Body of pancreas (tissue), 4 donors: ENCODE measurements around the gene ADGRL3. TPM values are rescaled to one million over a fixed set of nuclear protein-coding genes. Genes with fewer than 3 reads are reported as not detected.

Experiments
- ATAC-seq: fragments of 150-250 bp; one replicate; pipeline ENCODE4 v1.9.1; 2016
- DNase-seq, 4 donors: peaks; one replicate each; pipeline ENCODE4 v3.0.0-alpha.2; 2019
- H3K27ac ChIP-seq, 4 donors: fragments of 200-600 bp; sonication (generic); 1 replicate in 3 of 4; 2 replicates in 1 of 4; pipeline versions ENCODE4 v1.5.1 to v1.6.1; 2016 to 2019; ENCODE audit warnings: mild to moderate bottlenecking in 1 of 4, mixed read lengths in 1 of 4, moderate library complexity in 1 of 4
- H3K27me3 ChIP-seq, 2 donors: fragments of 200-600 bp; sonication (generic); one replicate each; pipeline ENCODE4 v1.6.0; 2016; ENCODE audit warnings: mild to moderate bottlenecking in 1 of 2
- H3K36me3 ChIP-seq, 2 donors: fragments of 200-600 bp; sonication (generic); replicated peaks in 1 of 2; 2 replicates each; pipeline ENCODE4 v1.5.1; 2016; ENCODE audit warnings: low read depth in 2 of 2; ENCODE audit not compliant: insufficient read depth in 1 of 2
- H3K4me1 ChIP-seq: fragments of 200-600 bp; sonication (generic); one replicate; pipeline ENCODE4 v1.6.0; 2016
- H3K4me3 ChIP-seq, 2 donors: fragments of 200-600 bp; sonication (generic); 1 replicate in 1 of 2; 2 replicates in 1 of 2; pipeline ENCODE4 v1.5.1; 2016 to 2019
- H3K9me3 ChIP-seq, 3 donors: fragments of 200-600 bp; sonication (generic); 1 replicate in 2 of 3; 2 replicates in 1 of 3; pipeline ENCODE4 v1.5.1; 2016
- CTCF ChIP-seq, 7 experiments: fragments of 450-650 bp in 4 of 7; fragments of 200-600 bp in 3 of 7; sonication (generic) in 3 of 7; IDR thresholded peaks; one replicate each; pipeline ENCODE4 v1.5.1; 2016 to 2019; ENCODE audit warnings: antibody characterized with exemption in 7 of 7
- POLR2A ChIP-seq, 3 donors: fragments of 450-650 bp; IDR thresholded peaks; one replicate each; pipeline ENCODE4 v1.6.1; 2016; ENCODE audit warnings: antibody characterized with exemption in 3 of 3, mild to moderate bottlenecking in 2 of 3
- WGBS, 2 donors: methylation state at CpG; one replicate each; pipeline ENCODE4 v1.1.5; 2017; 5-methylcytosine and 5-hydroxymethylcytosine counted together
- intact Hi-C: fragments of 100-400 bp; cut with DNase I; formaldehyde crosslinking; loops from one replicate; pipeline ENCODE4 v1.15.1; 2023
- total RNA-seq, 2 donors: library from RNA; depleted of rRNA; stranded (reverse); fragments of >200 nt; gene quantifications; one replicate each; pipeline ENCODE4 v1.1.0, GENCODE V29; 2016

The ADGRL3 gene
- total RNA-seq, 2 donors from 2014 or later, result 0.33 to 1.0 TPM

DNA sequence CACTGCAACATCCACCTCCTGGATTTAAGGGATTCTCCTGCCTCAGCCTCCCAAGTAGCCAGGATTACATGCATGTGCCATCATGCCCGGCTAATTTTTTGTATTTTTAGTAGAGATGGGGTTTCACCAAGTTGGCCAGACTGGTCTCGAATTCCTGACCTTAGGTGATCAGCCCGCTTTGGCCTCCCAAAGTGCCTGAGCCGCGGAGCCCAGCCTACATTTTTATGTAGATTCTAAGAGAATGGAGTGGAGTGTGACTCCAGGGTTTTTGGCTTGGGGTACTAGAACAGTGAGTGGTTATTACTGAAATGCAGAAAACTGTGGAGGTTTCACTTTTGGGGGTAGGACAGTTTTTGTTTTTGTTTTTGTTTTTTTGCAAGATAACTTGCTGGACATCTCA, 806.0 kb downstream of the ADGRL3 start:
- Histone ChIP-seq H3K36me3 (no peaks in the 10 kb centered on the region), H3K9me3 (no peaks in the 10 kb centered on the region), H3K27ac (no peak overlapping the region), H3K27me3 (no peaks in the 10 kb centered on the region), H3K4me1 (no peaks in the 10 kb centered on the region), H3K4me3 (no peak overlapping the region)
- DNase-seq (no peak), ATAC-seq (no peak)
- intact Hi-C loops, result no loop called here
- 63 to 75% methylated on average over 5 of the region's 5 CpGs for WGBS, 2 donors
- TF ChIP-seq CTCF (IDR thresholded peaks at IDR 0.05) (no peak), POLR2A (IDR thresholded peaks at IDR 0.05) (no peak)

GRCh38 chr4:62015043-62015739, 815.1 kb downstream of the ADGRL3 start:
- ATAC-seq, result no peak
- TF ChIP-seq POLR2A (IDR thresholded peaks at IDR 0.05) (no peak), CTCF (IDR thresholded peaks at IDR 0.05) (no peak)
- no peaks in the 10 kb centered on the region for H3K27me3 ChIP-seq
- 42 to 61% methylated on average over 3 of the region's 3 CpGs for WGBS, 2 donors
- intact Hi-C loops, result no loop called here
- no peaks in the 10 kb centered on the region for H3K4me1 ChIP-seq
- no peaks in the 10 kb centered on the region for H3K9me3 ChIP-seq
- DNase-seq, result no peak
- H3K36me3 ChIP-seq, result no peaks in the 10 kb centered on the region
- no peak overlapping the region for H3K27ac ChIP-seq
- no peak overlapping the region for H3K4me3 ChIP-seq

DNA sequence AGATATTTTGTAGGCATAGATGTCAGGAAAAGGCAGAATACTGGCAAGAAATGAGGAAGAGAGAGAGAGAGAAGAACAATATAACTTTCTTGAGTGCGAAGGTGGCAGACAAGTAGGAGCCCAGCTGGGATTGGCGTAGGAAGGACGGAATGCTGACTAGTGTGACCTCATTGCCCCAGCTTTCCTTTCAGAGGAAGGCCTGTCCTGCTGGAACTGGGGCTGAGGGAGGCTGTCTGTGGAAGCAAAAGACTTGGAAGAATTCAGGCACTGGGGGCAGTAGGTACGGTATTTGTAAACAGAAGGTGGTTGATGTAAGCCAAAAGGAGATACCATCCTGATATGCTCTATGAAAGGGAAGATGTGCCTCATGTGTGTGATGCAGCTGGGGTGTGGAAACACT, 818.4 kb downstream of the ADGRL3 start:
- Histone ChIP-seq H3K4me3 (no peak overlapping the region), H3K36me3 (no peaks in the 10 kb centered on the region), H3K27ac (no peak overlapping the region), H3K27me3 (no peaks in the 10 kb centered on the region), H3K4me1 (no peaks in the 10 kb centered on the region), H3K9me3 (no peaks in the 10 kb centered on the region)
- TF ChIP-seq CTCF (IDR thresholded peaks at IDR 0.05) (no peak), POLR2A (IDR thresholded peaks at IDR 0.05) (no peak)
- intact Hi-C loops, result no loop called here
- WGBS, 2 donors, result 72 to 77% methylated on average over 4 of the region's 4 CpGs
- no peak for DNase-seq
- ATAC-seq, result no peak

- H3K27me3 ChIP-seq, result no peaks in the 10 kb centered on the region
- TF ChIP-seq POLR2A (IDR thresholded peaks at IDR 0.05) (no peak), CTCF (IDR thresholded peaks at IDR 0.05) (no peak)
- H3K9me3 ChIP-seq, result no peaks in the 10 kb centered on the region
- intact Hi-C loops, result no loop called here
- 58 to 66% methylated on average over 3 of the region's 3 CpGs for WGBS, 2 donors
- no peak for DNase-seq
- no peaks in the 10 kb centered on the region for H3K36me3 ChIP-seq
- H3K27ac ChIP-seq, result no peak overlapping the region
- H3K4me3 ChIP-seq, result no peak overlapping the region
- no peak for ATAC-seq
- no peaks in the 10 kb centered on the region for H3K4me1 ChIP-seq
Measured at GRCh38 chr4:62023633-62024032, 823.5 kb downstream of the ADGRL3 start.

DNA sequence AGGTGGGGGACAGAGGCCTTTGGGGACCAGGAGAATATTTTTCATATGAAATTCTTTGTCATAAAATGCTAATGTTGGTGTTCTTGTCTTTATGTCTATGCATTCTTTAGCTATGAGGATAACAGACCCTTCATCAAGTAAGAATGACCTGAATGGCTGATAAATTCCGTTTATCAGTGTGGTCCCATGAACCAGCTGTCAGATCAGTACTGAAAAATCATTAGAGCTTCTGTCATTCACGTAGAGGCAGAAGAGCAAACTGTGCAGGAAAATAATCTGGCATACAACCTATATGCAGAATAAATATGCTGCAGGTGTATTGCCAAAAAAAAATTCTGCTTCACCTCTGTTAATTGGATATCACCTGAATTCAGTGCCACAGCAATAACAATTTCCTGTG, 828.6 kb downstream of the ADGRL3 start:
- WGBS, 2 donors, result 7 to 13% methylated on average over 2 of the region's 2 CpGs
- Histone ChIP-seq H3K27me3 (no peaks in the 10 kb centered on the region), H3K4me1 (no peaks in the 10 kb centered on the region), H3K27ac (no peak overlapping the region), H3K4me3 (no peak overlapping the region), H3K9me3 (no peaks in the 10 kb centered on the region), H3K36me3 (no peaks in the 10 kb centered on the region)
- intact Hi-C loops, result no loop called here
- ATAC-seq, result no peak
- DNase-seq, result no peak
- TF ChIP-seq CTCF (IDR thresholded peaks at IDR 0.05) (no peak), POLR2A (IDR thresholded peaks at IDR 0.05) (no peak)
